A673 (cell line): ENCODE measurements around the gene KLF16.

ENCODE experiments used
- EZH2 ChIP-seq: fragments of 200-600 bp; sonication (generic); IDR thresholded peaks from 2 replicates; pipeline ENCODE4 v1.6.1; 2017; ENCODE audit warnings: borderline replicate concordance, low read depth, mild to moderate bottlenecking, mixed read lengths, antibody characterized with exemption, low read length; ENCODE audit not compliant: poor library complexity, severe bottlenecking
- TF ChIP-seq, protein P1 (sequence below): fragments of 300-800, 200-600 bp; sonication (generic); conservative IDR thresholded peaks from 2 replicates; pipeline ENCODE4 v1.5.1; 2017; ENCODE audit warnings: low read depth, mild to moderate bottlenecking, antibody characterized with exemption, low read length, moderate library complexity, mixed read lengths

- TF ChIP-seq, protein P1, sequence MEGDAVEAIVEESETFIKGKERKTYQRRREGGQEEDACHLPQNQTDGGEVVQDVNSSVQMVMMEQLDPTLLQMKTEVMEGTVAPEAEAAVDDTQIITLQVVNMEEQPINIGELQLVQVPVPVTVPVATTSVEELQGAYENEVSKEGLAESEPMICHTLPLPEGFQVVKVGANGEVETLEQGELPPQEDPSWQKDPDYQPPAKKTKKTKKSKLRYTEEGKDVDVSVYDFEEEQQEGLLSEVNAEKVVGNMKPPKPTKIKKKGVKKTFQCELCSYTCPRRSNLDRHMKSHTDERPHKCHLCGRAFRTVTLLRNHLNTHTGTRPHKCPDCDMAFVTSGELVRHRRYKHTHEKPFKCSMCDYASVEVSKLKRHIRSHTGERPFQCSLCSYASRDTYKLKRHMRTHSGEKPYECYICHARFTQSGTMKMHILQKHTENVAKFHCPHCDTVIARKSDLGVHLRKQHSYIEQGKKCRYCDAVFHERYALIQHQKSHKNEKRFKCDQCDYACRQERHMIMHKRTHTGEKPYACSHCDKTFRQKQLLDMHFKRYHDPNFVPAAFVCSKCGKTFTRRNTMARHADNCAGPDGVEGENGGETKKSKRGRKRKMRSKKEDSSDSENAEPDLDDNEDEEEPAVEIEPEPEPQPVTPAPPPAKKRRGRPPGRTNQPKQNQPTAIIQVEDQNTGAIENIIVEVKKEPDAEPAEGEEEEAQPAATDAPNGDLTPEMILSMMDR: no peak
- TF ChIP-seq EZH2: no peak
These were observed 34.8 kb downstream of the KLF16 start for GRCh38 chr19:1828279-1829238.
